GM19372 (cell line): ENCODE measurements around the gene ASCL2.

ENCODE experiments used
- ATAC-seq: cut with Tn5 transposase; IDR thresholded peaks from one replicate; pipeline ENCODE4 v1.9.1; 2021; ENCODE audit warnings: mild to moderate bottlenecking, low read depth, moderate library complexity; ENCODE audit not compliant: unreplicated experiment

Gene ASCL2

GRCh38 chr11:2309251-2310072, 39.1 kb upstream of the ASCL2 start:
- ATAC-seq = no peak

- ATAC-seq = no peak
Observed at GRCh38 chr11:2308713-2309112, 38.3 kb upstream of the ASCL2 start.

GRCh38 chr11:2307501-2308331, 37.3 kb upstream of the ASCL2 start:
- no peak for ATAC-seq

- ATAC-seq = no peak
Observed at GRCh38 chr11:2306877-2307500, 36.6 kb upstream of the ASCL2 start.

GRCh38 chr11:2306452-2306823, 36.0 kb upstream of the ASCL2 start:
- no peak for ATAC-seq

GRCh38 chr11:2305788-2306451, 35.5 kb upstream of the ASCL2 start:
- no peak for ATAC-seq

- no peak for ATAC-seq
Observed at GRCh38 chr11:2305140-2305778, 34.9 kb upstream of the ASCL2 start.

GRCh38 chr11:2304506-2305139, 34.2 kb upstream of the ASCL2 start:
- no peak for ATAC-seq

GRCh38 chr11:2303627-2304505, 33.5 kb upstream of the ASCL2 start:
- no peak for ATAC-seq

- ATAC-seq = no peak
Observed at GRCh38 chr11:2302896-2303626, 32.7 kb upstream of the ASCL2 start.

GRCh38 chr11:2302306-2302895, 32.0 kb upstream of the ASCL2 start:
- no peak for ATAC-seq

GRCh38 chr11:2301631-2302305, 31.4 kb upstream of the ASCL2 start, which contains the start of the genes C11orf21 and TSPAN32:
Gene C11orf21, minus strand, starts transcription at chr11:2301918. Its CDS starts 110 bp downstream, at chr11:2301808.
Gene TSPAN32, plus strand, starts transcription at chr11:2302013. Its CDS starts 137 bp downstream, at chr11:2302150.
- ATAC-seq = no peak

- no peak for ATAC-seq
Observed at GRCh38 chr11:2300936-2301630, 30.7 kb upstream of the ASCL2 start.

- ATAC-seq = no peak
Observed at GRCh38 chr11:2300290-2300935, 30.0 kb upstream of the ASCL2 start.

GRCh38 chr11:2299773-2300172, 29.4 kb upstream of the ASCL2 start:
- no peak for ATAC-seq
